Gastrocnemius medialis (tissue), 4 donors: Measurements from ENCODE around the gene POLD1.

Experiments used
- CTCF ChIP-seq, 5 experiments: fragments of 450-650 bp in 3 of 5; fragments of 200-600 bp in 2 of 5; sonication (generic) in 2 of 5; IDR thresholded peaks in 4 of 5; conservative IDR thresholded peaks in 1 of 5; 1 replicate in 4 of 5; 2 replicates in 1 of 5; pipeline ENCODE4 v1.5.1; 2016 to 2019; ENCODE audit warnings: antibody characterized with exemption in 5 of 5, mild to moderate bottlenecking in 3 of 5, moderate library complexity in 3 of 5
- POLR2A ChIP-seq, 2 donors: fragments of 450-650 bp; IDR thresholded peaks; one replicate each; pipeline ENCODE4 v1.6.1; 2017; ENCODE audit warnings: antibody characterized with exemption in 2 of 2, mild to moderate bottlenecking in 2 of 2, moderate library complexity in 2 of 2

DNA sequence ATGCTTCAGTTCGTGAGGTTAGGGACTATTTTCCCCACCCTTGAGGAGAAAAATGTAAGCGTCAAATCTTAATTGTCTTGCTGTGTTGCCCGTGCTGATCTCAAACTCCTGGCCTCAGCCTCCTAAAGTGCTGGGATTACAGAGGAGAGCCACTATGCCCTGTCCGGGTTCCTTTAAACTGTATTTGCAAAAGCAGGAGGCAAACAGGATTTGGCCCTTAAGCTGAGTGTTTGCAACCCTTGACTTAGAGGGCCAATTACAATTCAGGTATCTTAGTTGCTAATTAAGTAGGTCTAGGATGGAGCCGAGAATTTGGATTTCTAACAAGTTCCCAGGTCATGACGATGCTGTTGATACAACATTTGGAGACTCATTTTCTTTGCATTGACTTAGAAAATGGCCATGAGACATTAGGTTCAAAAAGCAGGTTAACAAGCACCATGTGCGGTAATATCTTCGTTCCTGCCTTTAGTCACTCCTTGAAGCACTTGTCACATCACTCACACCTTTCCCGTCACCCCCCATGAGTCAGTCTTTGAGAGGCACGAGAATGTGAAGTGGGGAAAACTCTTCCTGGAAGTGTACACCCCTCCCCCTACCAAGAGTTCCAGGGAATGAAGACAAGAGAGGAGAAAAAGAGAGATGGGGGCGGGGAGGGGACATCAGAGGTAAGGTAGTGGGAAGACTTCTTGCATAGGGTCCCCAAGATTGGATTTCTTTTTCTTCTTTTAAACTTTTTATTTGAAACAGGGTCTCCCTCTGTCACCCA is 21.3 kb upstream of the POLD1 start:
- TF ChIP-seq POLR2A (IDR thresholded peaks at IDR 0.05) (no peak), CTCF (IDR thresholded peaks at IDR 0.05 in 4 of 5, conservative IDR thresholded peaks at IDR 0.05 in 1 of 5) (no peak)
